ENCODE results near the gene TMSB15C.
"Not testable (repeated sequence)": the region's sequence is repeated elsewhere in the genome, so short reads cannot be mapped to it uniquely, and the experiment has no call there.

The TMSB15C gene

GRCh38 chrX:104075778-104076445 lies at the start of gene TMSB15C:
Gene TMSB15C (minus strand): TSS chrX:104076236.
- DNase-seq, result not testable (repeated sequence)

- DNase-seq, result no peak
Measured at GRCh38 chrX:104122829-104123228, 46.8 kb upstream of the TMSB15C start.

DNA sequence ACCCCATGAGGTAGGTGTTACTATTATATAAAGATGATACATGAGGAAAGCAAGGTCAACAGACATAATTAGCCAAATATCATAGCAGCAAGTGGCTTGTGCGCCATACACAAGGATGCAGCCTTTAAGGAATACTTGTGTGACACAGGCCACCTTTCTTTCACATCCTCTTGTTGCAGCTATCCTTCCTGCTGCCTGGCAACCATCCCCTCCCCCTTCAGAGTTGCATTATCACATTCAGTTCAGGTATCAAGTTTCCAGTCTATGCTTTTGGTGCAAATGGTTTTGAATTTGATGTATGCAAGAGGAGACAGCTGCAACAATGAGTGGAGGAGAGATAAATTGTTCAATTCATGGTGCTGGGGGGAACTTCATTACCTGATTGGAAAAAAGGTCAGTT lies 42.7 kb upstream of the TMSB15C start:
- no peak for DNase-seq

DNA sequence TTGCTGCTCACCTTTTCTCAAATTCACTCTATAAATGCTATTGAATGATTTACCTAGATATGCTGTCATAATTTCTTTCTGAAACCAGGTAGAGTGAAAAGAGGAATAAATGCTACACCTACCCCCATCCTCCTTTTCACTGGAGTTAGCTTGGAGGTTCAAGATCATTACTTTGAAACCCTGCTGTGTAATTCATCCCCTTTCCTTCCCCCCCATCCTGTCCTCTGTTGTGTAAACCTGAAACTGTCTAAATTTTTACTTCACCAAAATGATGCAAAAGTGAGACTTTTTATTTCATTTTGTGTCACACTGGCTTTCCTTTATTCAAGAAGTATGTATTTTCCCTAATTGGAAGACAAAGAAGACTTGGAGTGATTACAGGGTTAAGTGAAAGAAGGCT lies 41.7 kb upstream of the TMSB15C start:
- DNase-seq, result no peak

GRCh38 chrX:104113222-104113965 lies 37.4 kb upstream of the TMSB15C start:
- DNase-seq, result peak; percentile 15

DNA sequence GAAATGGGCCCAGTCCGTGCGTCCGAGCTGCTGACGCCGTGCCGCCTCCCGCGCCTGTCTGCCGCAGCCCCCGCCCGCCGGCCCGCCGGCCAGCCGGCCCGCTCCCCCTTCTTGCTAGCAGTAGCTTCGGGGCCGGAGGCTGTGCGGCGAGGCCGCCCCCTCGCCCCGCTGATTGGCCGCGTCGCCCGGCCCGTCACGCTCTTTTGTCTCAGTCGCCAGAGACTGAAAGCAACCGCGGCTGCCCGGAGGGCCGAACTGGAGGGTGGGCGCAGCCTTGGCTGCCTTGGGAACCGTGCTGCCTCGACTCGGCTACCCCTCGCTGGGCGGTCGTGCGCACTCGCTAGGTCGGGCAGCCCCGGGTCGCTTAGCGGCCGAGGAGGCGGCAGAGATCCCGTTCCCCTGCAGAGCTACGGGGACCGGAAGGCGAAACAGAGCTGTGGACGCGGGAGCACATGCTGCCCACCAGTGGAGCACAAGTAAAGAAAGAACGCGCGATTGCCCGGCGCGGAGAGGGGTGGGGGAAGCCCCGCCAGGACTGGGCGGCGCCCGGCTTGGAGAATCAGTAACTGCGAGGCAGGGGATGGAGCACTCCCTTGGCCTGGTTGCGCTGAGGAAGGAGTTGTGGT lies 36.4 kb upstream of the TMSB15C start, which contains the start of gene ZCCHC18:
Gene ZCCHC18, plus strand, starts transcription at position 198 of the 626 bp plus-strand sequence. CDS start 1,589 bp downstream, outside the sequence.
- no peak for DNase-seq

DNA sequence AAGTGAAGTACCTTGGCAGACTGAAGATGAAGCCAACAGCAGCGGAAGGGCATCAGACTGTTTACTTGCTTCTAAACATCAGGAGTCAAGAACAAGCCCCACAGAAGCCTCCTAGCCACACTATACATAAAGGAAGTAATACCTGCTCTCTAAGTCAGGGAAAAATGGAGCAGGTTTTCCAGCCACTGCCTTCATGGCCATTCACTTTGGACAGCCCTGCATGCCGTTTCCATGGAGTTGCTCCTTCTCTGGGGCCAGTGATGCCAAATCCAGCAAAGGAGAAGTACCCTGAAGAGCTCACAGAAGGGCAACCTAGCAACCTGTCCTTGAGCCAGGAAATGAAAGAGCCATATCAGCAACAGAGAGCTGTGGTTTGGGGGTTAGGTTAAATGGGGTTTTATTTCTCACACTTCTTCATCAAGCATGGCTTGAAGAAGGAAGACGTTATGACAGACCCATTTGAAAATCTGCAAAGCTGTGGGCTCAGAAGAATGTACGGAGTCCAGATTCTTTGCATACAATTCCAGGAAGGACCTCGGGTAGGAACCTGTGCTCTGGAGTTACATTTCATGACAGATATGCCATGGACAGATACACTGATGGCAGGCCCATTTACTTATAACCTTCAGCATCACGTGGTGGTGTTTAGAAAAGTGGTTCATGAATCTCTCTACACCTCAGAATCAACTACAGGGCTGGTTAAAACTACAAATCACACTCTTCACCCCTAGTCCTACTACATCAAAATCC lies 34.6 kb upstream of the TMSB15C start:
- DNase-seq, result not testable (repeated sequence)

- DNase-seq, result no peak
Measured at GRCh38 chrX:104108955-104109354, 32.9 kb upstream of the TMSB15C start.

- DNase-seq, result no peak
Measured at GRCh38 chrX:104105330-104106262, 29.6 kb upstream of the TMSB15C start.

DNA sequence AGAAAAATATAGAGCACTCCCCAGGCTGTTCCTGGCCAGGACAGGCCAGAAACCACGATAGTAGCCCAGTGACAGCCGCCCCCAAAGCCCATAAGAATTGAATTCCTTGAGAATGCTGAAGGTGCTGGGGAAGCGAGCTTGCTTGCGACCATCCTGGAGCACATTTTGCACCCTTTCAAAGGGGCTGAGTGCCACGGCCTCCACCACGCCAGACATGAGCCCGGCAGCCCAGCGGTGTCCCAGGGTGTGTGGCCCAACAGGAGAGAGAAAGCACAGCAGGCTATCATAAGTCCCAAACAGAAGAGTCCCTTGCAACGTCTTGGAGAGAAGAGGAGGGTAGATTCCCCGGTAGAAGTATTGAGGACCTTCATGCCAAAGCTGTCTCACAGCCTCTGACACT lies 28.6 kb upstream of the TMSB15C start:
- no peak for DNase-seq

DNA sequence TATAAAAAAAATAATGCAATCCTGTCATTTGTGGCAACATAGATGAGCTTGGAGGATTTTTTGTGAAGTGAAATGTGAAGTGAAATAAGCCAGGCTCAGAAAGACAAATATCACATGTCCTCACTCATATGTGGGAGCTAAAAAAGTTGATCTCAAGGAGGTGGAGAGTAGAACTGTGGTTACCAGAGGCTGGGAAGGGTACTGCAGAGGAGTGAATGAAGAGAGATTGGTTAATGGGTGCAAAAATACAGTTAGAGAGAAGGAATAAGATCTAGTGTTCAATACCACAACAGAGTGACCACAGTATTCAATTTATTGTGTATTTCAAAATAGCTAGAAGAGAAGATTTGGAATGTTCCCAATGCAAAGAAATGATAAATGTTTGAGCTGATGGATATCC lies 22.9 kb upstream of the TMSB15C start:
- no peak for DNase-seq

DNA sequence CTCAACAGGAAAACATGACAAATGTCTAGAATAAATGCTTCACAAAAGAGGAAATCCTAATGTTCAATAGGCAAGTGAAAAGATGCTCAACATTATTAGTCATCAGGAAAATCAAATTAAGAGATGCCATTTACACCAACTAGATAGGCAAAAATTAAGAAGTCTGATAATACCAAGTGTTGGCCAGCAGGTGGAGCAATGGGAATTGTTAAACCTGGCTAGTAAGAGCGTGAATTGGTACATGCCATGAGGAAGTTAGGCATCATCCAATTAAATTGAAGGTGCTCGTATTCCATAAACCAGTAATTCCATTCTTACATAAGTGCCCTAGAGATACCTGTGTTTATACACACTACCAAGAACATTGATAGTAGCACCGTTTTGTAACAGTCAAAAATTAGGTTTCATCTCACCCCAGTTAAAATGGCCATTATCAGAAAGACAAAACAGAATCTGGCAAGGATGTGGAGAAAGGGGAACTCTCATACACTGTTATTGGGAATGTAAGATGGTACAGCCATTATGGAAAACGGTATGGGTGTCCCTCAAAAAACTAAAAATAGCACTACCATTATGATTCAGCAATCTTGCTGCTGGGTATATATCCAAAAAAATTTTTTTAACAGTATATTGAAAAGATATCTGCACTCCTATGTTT lies 22.2 kb upstream of the TMSB15C start:
- peak; percentile 32 for DNase-seq

DNA sequence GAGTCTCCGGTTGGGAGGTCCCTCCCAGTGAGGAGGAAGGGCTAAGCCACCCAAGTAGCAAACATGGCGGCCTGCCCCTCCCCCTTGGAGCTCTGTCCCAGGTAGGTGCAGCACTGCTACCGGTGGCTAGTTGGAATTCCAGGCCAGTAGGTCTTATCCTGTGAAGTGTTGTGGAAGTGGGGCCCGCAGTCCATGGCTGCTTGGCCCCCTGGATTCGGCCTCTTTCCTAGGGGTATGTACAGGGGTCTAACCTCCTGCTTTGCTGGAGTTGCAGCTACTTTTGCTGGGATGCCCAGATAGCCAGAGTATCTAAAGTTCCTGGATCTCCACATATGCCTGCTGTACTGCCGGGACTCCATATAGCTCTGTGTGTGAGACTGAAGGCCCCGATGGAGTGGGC lies 9.9 kb upstream of the TMSB15C start:
- DNase-seq, result no peak

DNA sequence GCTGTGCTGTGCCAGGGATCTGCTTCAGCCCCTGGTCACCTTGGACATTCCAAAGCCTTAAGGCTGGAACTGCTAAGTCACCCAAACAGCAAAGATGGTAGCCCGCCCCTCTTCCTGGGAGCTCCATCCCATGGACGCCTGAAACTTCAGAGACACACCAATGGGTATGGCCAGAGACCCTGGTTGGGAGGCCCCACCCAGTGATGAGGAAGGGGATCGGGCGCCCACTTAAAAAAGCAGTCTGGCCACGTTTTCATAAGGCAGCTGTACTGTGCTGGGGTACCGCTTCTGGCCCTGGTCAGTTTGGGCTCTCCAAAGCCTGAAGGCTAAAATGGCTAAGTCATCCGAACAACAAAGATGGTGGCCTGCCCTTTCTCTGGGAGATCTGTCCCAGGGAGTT lies 9.4 kb upstream of the TMSB15C start:
- no peak for DNase-seq

DNA sequence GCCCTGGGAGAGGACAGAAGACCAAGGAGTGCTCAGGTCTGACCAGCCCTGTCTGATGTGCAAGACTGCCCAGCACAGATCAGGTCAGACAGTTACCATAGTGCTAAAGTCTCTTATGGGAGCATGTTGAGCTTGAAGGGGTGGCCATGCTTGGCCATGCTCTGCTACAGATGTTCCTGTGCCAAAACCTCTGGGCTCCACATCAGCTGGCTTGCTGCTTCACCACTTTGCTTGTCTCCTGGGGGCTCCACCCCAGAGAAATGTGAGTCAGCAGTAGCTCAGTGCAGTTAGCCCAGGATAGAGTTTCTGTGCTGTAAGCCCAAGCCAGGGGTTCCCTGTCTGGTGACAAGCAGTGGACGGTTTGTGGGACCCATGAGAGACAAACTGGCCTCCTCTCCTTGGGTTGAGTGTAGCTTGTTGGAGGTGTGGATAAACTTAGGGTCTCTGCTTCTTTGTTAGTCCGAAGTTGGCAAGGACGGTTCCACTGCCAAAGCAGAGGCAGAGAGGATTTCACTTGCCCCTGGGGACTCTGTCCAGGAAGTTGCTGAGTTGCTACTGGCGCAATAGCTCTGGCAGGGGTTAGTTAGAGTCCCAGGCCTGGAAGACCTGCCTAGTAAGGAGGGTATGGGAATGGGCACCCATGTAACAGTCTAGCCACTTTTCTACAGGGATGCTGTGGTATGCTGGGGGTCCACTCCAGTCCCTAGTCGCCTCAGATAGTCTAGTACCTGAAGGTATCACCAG lies 8.7 kb upstream of the TMSB15C start:
- no peak for DNase-seq

DNA sequence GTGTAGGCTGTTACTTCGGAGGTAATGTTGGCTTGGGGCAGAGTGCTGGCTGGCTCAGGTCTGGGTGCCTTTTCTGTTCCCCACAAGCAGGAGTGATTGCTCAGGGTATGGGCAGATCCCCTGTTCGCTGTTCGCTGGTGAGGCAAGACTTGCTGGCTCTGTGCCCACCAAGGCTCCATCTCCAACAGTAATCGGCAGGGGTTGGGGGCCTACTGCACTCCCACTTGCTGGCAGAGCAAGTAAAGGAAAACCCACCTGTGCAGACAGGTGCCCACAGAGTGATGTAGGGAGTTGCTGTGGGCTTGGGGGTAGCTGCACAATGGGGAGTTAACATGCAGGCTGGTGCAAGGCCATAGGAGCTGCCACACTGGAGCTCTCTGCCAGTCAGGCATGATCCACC lies 8.0 kb upstream of the TMSB15C start:
- no peak for DNase-seq

DNA sequence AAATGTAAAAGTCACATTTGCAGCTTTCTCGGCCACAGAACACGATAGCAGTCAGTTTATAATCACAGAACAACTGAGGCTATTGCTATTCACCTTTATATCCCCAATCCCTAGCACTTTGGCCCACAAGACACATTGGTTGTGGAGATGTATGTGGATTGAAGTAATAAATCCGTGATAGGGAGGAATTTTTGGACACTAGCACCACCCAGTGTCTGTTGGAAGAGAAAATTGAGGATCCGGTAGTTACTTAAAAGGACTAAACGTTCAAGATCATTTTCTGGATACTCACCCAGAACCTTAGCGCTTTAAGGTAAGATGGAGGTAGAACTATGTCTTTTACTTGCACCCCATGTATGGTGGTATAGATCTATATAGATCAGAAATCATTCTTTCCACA lies 1.8 kb upstream of the TMSB15C start:
- DNase-seq, result not testable (repeated sequence)

GRCh38 chrX:104062636-104063035 lies 13.4 kb downstream of the TMSB15C start:
- not testable (repeated sequence) for DNase-seq

GRCh38 chrX:104054956-104055355 lies 21.1 kb downstream of the TMSB15C start:
- not testable (repeated sequence) for DNase-seq

- DNase-seq, result no peak
Measured at GRCh38 chrX:104047171-104047570, 28.9 kb downstream of the TMSB15C start.

GRCh38 chrX:104045642-104046041 lies 30.4 kb downstream of the TMSB15C start:
- no peak for DNase-seq

All from amniotic stem cell (primary cell).